ENCODE data around the gene NLRP1. TPM values are rescaled to one million over a fixed set of nuclear protein-coding genes. Genes with fewer than 3 reads are reported as not detected.

The NLRP1 gene
- total and polyA plus RNA-seq, 2 of the 13 experiments (the other 11 are each of a cell fraction or from before 2014, with no cell fraction given) = 3.4 to 3.7 TPM

DNA sequence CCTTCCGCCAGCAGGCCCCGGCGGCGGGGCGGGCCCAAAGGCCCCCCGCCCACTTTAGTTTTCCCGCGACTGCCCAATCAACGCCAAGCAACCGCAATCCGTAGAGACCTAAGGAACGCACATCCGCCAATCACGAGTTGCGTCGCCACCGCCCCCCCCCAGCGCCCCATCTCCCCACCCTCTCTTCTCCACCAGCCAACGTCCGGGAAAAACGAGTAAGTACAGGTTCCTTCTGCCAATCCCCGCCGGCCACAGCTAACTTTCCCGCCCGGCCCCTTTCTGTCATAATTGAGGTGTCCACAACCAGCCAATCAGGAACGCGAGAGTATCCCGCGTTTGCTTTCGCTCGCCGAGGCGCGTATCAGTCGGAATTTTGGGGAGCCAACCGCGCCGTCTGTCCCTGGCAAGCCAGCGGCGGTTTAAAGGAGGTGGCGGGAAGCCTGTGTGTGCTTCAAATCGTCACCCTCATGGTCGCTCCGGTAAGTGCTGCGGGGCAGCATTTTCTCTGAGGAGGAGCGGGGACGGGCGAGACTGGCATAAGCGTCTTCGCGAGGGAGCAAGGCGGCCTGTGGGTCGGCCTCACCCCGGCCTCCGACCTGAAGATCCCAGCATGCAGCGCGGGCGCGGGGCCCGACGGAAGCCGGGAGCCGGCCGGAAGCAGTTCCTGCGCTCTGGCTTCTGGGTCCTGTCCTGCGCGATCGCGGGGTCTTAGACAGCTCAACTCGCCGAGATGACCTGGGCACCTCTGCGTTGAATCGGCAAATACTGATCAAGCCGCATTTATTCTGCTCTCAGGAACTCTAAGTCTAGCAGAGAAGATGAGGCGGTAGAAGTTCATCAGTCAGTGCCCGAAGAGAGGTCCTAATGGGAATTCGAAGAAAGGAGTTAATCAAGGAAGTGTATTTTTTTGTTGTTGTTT, 97.8 kb downstream of the NLRP1 start, which contains the start of gene MIS12 (continued):
- TF ChIP-seq, protein P1, sequence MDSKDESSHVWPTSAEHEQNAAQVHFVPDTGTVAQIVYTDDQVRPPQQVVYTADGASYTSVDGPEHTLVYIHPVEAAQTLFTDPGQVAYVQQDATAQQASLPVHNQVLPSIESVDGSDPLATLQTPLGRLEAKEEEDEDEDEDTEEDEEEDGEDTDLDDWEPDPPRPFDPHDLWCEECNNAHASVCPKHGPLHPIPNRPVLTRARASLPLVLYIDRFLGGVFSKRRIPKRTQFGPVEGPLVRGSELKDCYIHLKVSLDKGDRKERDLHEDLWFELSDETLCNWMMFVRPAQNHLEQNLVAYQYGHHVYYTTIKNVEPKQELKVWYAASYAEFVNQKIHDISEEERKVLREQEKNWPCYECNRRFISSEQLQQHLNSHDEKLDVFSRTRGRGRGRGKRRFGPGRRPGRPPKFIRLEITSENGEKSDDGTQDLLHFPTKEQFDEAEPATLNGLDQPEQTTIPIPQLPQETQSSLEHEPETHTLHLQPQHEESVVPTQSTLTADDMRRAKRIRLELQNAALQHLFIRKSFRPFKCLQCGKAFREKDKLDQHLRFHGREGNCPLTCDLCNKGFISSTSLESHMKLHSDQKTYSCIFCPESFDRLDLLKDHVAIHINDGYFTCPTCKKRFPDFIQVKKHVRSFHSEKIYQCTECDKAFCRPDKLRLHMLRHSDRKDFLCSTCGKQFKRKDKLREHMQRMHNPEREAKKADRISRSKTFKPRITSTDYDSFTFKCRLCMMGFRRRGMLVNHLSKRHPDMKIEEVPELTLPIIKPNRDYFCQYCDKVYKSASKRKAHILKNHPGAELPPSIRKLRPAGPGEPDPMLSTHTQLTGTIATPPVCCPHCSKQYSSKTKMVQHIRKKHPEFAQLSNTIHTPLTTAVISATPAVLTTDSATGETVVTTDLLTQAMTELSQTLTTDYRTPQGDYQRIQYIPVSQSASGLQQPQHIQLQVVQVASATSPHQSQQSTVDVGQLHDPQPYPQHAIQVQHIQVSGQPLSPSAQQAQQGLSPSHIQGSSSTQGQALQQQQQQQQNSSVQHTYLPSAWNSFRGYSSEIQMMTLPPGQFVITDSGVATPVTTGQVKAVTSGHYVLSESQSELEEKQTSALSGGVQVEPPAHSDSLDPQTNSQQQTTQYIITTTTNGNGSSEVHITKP (CRISPR knock-in tag; IDR thresholded peaks at IDR 0.05; ENCODE audit: low read depth) = peak; percentile 35
- TF ChIP-seq RXRA (CRISPR knock-in tag; IDR thresholded peaks at IDR 0.05) (peak; percentile 86), AHR (CRISPR knock-in tag; IDR thresholded peaks at IDR 0.05) (peak; percentile 93), ZBTB20 (CRISPR knock-in tag; IDR thresholded peaks at IDR 0.05; ENCODE audit: borderline replicate concordance, low read depth) (0 out of 2 replicates have a peak, but pooled peaks have one; percentile 83), NAIF1 (CRISPR knock-in tag; IDR thresholded peaks at IDR 0.05; ENCODE audit: borderline replicate concordance) (0 out of 2 replicates have a peak, but pooled peaks have one; percentile 64), GABPA (IDR thresholded peaks at IDR 0.05; ENCODE audit: low read depth, low read length) (peak; percentile 89), GABPA (CRISPR knock-in tag; IDR thresholded peaks at IDR 0.05; ENCODE audit: low read depth) (peak; percentile 92), ZNF501 (CRISPR knock-in tag; IDR thresholded peaks at IDR 0.05) (peak; percentile 66; the same call in 1 of the 2 replicates), ZBTB1 (CRISPR knock-in tag; IDR thresholded peaks at IDR 0.05; ENCODE audit: borderline replicate concordance) (peak; percentile 60; the same call in 1 of the 2 replicates), CCAR2 (optimal IDR thresholded peaks at IDR 0.05; ENCODE audit: low read depth, low read length) (no peak), CREM (IDR thresholded peaks at IDR 0.05) (peak; percentile 82), CREM (CRISPR knock-in tag; IDR thresholded peaks at IDR 0.05) (no peak), ZNF569 (CRISPR knock-in tag; IDR thresholded peaks at IDR 0.05; ENCODE audit: borderline replicate concordance) (no peak), KDM5A (IDR thresholded peaks at IDR 0.05; ENCODE audit: borderline replicate concordance, low read length) (peak; percentile 86), SOX13 (IDR thresholded peaks at IDR 0.05) (no peak), SOX13 (CRISPR knock-in tag; conservative IDR thresholded peaks at IDR 0.05 in 1 of 2, IDR thresholded peaks at IDR 0.05 in 1 of 2) (0 out of 4 replicates have a peak, but pooled peaks of 1 of the 2 experiments have one; percentile 45), SRY (CRISPR knock-in tag; IDR thresholded peaks at IDR 0.05) (peak; percentile 70), PCBP1 (IDR thresholded peaks at IDR 0.05; ENCODE audit: borderline replicate concordance, low read depth, low read length) (0 out of 2 replicates have a peak, but pooled peaks have one; percentile 51)
- TF ChIP-seq, protein P2, sequence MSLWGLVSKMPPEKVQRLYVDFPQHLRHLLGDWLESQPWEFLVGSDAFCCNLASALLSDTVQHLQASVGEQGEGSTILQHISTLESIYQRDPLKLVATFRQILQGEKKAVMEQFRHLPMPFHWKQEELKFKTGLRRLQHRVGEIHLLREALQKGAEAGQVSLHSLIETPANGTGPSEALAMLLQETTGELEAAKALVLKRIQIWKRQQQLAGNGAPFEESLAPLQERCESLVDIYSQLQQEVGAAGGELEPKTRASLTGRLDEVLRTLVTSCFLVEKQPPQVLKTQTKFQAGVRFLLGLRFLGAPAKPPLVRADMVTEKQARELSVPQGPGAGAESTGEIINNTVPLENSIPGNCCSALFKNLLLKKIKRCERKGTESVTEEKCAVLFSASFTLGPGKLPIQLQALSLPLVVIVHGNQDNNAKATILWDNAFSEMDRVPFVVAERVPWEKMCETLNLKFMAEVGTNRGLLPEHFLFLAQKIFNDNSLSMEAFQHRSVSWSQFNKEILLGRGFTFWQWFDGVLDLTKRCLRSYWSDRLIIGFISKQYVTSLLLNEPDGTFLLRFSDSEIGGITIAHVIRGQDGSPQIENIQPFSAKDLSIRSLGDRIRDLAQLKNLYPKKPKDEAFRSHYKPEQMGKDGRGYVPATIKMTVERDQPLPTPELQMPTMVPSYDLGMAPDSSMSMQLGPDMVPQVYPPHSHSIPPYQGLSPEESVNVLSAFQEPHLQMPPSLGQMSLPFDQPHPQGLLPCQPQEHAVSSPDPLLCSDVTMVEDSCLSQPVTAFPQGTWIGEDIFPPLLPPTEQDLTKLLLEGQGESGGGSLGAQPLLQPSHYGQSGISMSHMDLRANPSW (CRISPR knock-in tag; IDR thresholded peaks at IDR 0.05; ENCODE audit: borderline replicate concordance) = no peak
- TF ChIP-seq, protein P3, sequence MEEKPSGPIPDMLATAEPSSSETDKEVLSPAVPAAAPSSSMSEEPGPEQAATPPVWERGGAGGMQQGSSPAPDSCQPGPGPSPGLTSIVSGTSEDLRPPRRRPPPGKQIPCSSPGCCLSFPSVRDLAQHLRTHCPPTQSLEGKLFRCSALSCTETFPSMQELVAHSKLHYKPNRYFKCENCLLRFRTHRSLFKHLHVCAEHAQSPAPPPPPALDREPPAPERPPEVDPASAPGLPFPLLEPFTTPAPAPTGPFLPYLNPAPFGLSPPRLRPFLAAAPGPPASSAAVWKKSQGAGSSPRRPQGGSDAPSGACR (CRISPR knock-in tag; IDR thresholded peaks at IDR 0.05) = peak; percentile 86; the same call in 1 of the 2 replicates

All from HepG2 (cell line).